ENCODE data around the gene STX2.

- no peak for TF ChIP-seq CTCF (IDR thresholded peaks at IDR 0.05)
- no peak for TF ChIP-seq POLR2A (IDR thresholded peaks at IDR 0.05)
These were observed 837 bp upstream of the STX2 start for GRCh38 chr12:130839770-130840404.

Data from testis (tissue), 2 donors.